Smooth muscle cell (in vitro differentiated cells): ENCODE measurements around the gene AUTS2. TPM values are rescaled to one million over a fixed set of nuclear protein-coding genes. Genes with fewer than 3 reads are reported as not detected.
A peak's percentile ranks its signal among the peaks of the same experiment; 100 is the strongest.

ENCODE experiments used
- DNase-seq: peaks from one replicate; lab custom pipeline; 2025; ENCODE audit not compliant: unreplicated experiment; lab: John Stamatoyannopoulos, UW
- H2AFZ ChIP-seq: fragments of 200-600 bp; sonication (generic); 2 replicates; pipeline ENCODE4 v1.6.0; 2016; ENCODE audit warnings: antibody characterized with exemption, low read depth, mild to moderate bottlenecking
- H3F3A ChIP-seq: fragments of 200-600 bp; sonication (generic); 2 replicates; pipeline ENCODE4 v1.6.0; 2017; ENCODE audit warnings: antibody characterized with exemption, low read depth
- H3K27ac ChIP-seq: fragments of 200-600 bp; sonication (generic); 2 replicates; pipeline ENCODE4 v1.5.1; 2016; ENCODE audit warnings: low read depth, mild to moderate bottlenecking
- H3K27me3 ChIP-seq: fragments of 200-600 bp; sonication (generic); 2 replicates; pipeline ENCODE4 v1.6.1; 2016; ENCODE audit warnings: low read depth, mild to moderate bottlenecking
- H3K36me3 ChIP-seq: fragments of 200-600 bp; sonication (generic); 2 replicates; pipeline ENCODE4 v1.5.1; 2016; ENCODE audit warnings: low read depth
- H3K4me1 ChIP-seq: fragments of 200-600 bp; sonication (generic); 2 replicates; pipeline ENCODE4 v1.5.1; 2016; ENCODE audit warnings: low read depth
- H3K4me2 ChIP-seq: fragments of 200-600 bp; sonication (generic); 2 replicates; pipeline ENCODE4 v1.6.0; 2016; ENCODE audit warnings: mild to moderate bottlenecking
- H3K4me3 ChIP-seq: fragments of 200-600 bp; sonication (generic); 2 replicates; pipeline ENCODE4 v1.5.1; 2016; ENCODE audit warnings: mild to moderate bottlenecking
- H3K79me2 ChIP-seq: fragments of 200-600 bp; sonication (generic); 2 replicates; pipeline ENCODE4 v1.6.0; 2016; ENCODE audit warnings: low read depth, mild to moderate bottlenecking
- H3K9ac ChIP-seq: fragments of 200-600 bp; sonication (generic); 2 replicates; pipeline ENCODE4 v1.6.0; 2016; ENCODE audit warnings: low read depth
- H3K9me3 ChIP-seq: fragments of 200-600 bp; sonication (generic); replicated peaks from 2 replicates; pipeline ENCODE4 v1.5.1; 2016; ENCODE audit warnings: low read depth
- H4K20me1 ChIP-seq: fragments of 200-600 bp; sonication (generic); 2 replicates; pipeline ENCODE4 v1.6.0; 2016; ENCODE audit warnings: low read depth
- CTCF ChIP-seq: fragments of 200-600 bp; sonication (generic); IDR thresholded peaks from 2 replicates; pipeline ENCODE4 v1.5.1; 2017; ENCODE audit warnings: borderline replicate concordance, mild to moderate bottlenecking, antibody characterized with exemption; ENCODE audit not compliant: insufficient read depth, poor library complexity, severe bottlenecking
- WGBS: methylation state at CpG from one replicate; pipeline ENCODE4 v1.1.7; 2016; ENCODE audit warnings: low lambda C conversion rate; 5-methylcytosine and 5-hydroxymethylcytosine counted together
- polyA plus RNA-seq: library from polyadenylated mRNA; unstranded; fragments of >200 nt; fragmentation: Nextera tagmentation; extraction: Ambion mirVana; gene quantifications from 2 replicates; pipeline ENCODE4 v1.2.1, GENCODE V29; 2016
- total RNA-seq: library from RNA; depleted of rRNA; stranded (reverse); fragments of >200 nt; gene quantifications from 2 replicates; pipeline ENCODE4 v1.2.3, GENCODE V29; 2014

AUTS2 gene
- total and polyA plus RNA-seq, 2 experiments from 2014 or later, result 6.5 to 8.6 TPM

- Histone ChIP-seq H3K4me2 (no peak overlapping the region), H3K4me3 (no peak overlapping the region), H3F3A (no peaks in the 10 kb centered on the region), H3K27ac (peak overlapping the region; percentile 41), H3K27me3 (no peaks in the 10 kb centered on the region), H4K20me1 (no peaks in the 10 kb centered on the region), H2AFZ (no peak overlapping the region), H3K9ac (no peak overlapping the region), H3K9me3 (no peaks in the 10 kb centered on the region), H3K4me1 (no peaks in the 10 kb centered on the region), H3K79me2 (no peaks in the 10 kb centered on the region), H3K36me3 (no peaks in the 10 kb centered on the region)
- no peak for TF ChIP-seq CTCF
- 90% methylated on average over 7 of the region's 7 CpGs for WGBS
- DNase-seq, result no peak
Measured at GRCh38 chr7:70316745-70317144, 718.5 kb downstream of the AUTS2 start.

DNA sequence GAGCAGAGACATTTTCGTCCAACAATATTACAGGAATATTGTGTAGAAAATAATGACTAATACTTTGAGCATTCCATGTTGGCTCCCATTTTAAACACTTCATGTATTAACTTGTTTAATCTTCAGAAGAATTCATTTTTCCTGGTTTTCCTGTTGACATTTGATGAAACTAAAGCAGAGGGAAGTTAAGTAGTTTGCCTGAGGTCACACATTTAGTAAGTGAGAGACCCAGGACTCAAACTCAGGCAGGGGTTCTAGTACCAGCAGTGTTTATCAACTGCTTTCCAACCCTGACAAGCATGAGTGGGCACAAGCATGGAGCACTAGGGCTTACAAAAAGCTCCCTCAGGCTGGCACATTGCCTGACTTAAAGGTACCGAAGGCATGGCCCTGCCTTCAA, 719.1 kb downstream of the AUTS2 start:
- no peaks in the 10 kb centered on the region for H3K4me1 ChIP-seq
- H3K36me3 ChIP-seq, result no peaks in the 10 kb centered on the region
- H3K4me2 ChIP-seq, result peak overlapping the region; percentile 16
- no peak overlapping the region for H3K9ac ChIP-seq
- 50% methylated on average over 2 of the region's 2 CpGs for WGBS
- no peak overlapping the region for H3K4me3 ChIP-seq
- no peaks in the 10 kb centered on the region for H3F3A ChIP-seq
- peak overlapping the region; percentile 41 for H3K27ac ChIP-seq
- DNase-seq, result no peak
- H3K9me3 ChIP-seq, result no peaks in the 10 kb centered on the region
- no peaks in the 10 kb centered on the region for H3K27me3 ChIP-seq
- no peaks in the 10 kb centered on the region for H3K79me2 ChIP-seq
- no peak overlapping the region for H2AFZ ChIP-seq
- no peak for TF ChIP-seq CTCF
- H4K20me1 ChIP-seq, result no peaks in the 10 kb centered on the region

DNA sequence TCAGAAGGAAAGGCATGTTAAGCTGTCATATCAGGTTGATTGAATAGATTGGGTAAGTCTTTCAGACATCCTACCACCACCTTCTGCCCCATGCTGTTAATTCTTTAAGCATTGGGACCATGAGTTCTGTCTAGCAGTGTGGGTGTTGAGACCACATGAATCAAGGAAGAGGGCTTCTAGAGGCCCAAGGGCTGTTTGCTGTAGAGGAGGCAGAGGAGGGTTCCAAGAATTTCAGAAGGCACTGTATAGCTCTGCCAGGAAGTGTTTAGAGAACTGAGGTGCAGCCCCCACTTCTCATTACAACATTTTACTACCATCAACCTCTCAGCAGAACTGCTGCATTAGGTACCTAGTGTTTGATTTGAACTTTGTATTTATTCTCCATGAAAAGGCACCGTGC, 720.2 kb downstream of the AUTS2 start:
- Histone ChIP-seq H3K27ac (no peak overlapping the region), H3K4me1 (no peaks in the 10 kb centered on the region), H3K36me3 (no peaks in the 10 kb centered on the region), H3K9ac (no peak overlapping the region), H2AFZ (no peak overlapping the region), H3K4me2 (no peak overlapping the region), H3F3A (no peaks in the 10 kb centered on the region), H3K27me3 (no peaks in the 10 kb centered on the region), H3K79me2 (no peaks in the 10 kb centered on the region), H3K4me3 (no peak overlapping the region), H3K9me3 (no peaks in the 10 kb centered on the region), H4K20me1 (no peaks in the 10 kb centered on the region)
- DNase-seq, result no peak
- TF ChIP-seq CTCF, result no peak
- 52% methylated on average over 1 of the region's 1 CpG for WGBS

DNA sequence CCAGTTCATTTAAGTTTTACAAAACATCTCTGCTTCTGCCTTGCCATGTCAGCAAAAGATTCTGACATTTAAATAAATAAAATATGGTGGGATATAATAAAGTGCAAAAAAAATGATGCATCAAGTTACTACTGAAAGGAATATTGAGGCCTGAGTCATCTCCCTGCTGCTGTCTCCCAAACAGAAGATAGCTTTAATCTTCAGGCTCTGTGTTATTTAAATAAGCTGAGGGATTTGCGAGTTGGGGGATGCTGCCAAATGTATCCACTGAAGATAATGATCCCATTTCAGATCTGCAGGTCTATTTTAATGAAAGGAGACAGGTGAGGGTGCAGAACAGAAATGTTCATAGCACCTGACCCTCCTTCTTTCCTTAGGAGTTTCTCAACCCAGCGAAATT, 720.8 kb downstream of the AUTS2 start:
- no peaks in the 10 kb centered on the region for H3K27me3 ChIP-seq
- WGBS, result 50% methylated on average over 2 of the region's 2 CpGs

More for the DNA sequence above, 720.8 kb downstream of the AUTS2 start:
- Histone ChIP-seq H3K4me3 (no peak overlapping the region), H3K79me2 (no peaks in the 10 kb centered on the region), H3K9ac (no peak overlapping the region), H4K20me1 (no peaks in the 10 kb centered on the region), H3K9me3 (no peaks in the 10 kb centered on the region), H3K36me3 (no peaks in the 10 kb centered on the region), H3K27ac (no peak overlapping the region), H3K4me1 (no peaks in the 10 kb centered on the region), H3K4me2 (peak overlapping the region; percentile 5), H2AFZ (no peak overlapping the region), H3F3A (no peaks in the 10 kb centered on the region)
- DNase-seq, result no peak
- TF ChIP-seq CTCF, result no peak
